GM20000 (cell line): ENCODE data around the gene NPDC1.

Experiments
- DNase-seq: peaks from one replicate; pipeline ENCODE4 v3.0.0; 2012; ENCODE audit warnings: low spot score
- CTCF ChIP-seq: IDR thresholded peaks from 2 replicates; pipeline ENCODE4 v1.5.1; 2012; ENCODE audit warnings: mild to moderate bottlenecking, control low read depth; ENCODE audit errors: extremely low read depth, missing control alignments

NPDC1 gene

GRCh38 chr9:137073992-137074399, 28.0 kb upstream of the NPDC1 start:
- no peak for DNase-seq
- TF ChIP-seq CTCF = no peak

DNA sequence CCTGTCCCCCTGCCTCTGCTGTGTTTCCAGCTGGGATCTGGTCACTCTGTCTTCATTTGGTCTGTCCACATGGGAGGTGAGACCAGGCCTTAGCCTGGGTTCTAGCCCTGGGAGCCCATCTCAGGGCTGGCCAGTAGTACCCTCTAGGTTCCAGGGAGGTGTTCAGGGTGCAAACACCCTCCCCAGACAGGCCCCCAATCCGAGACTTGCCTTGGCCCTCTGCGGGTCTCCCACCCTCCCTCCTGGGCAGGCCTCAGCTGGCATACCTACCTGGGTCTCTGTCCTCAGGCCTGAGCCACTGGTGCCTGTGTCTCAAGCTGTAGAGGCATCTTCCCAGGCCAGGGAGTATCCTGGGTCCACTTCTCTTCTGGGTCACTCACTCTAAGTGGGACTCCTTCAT, 25.3 kb upstream of the NPDC1 start:
- TF ChIP-seq CTCF = no peak
- no peak for DNase-seq

- no peak for TF ChIP-seq CTCF
Observed at GRCh38 chr9:137070906-137071275, 24.9 kb upstream of the NPDC1 start.

GRCh38 chr9:137070201-137070905, 24.4 kb upstream of the NPDC1 start, which contains the start of gene SAPCD2:
Gene SAPCD2, minus strand, starts transcription at chr9:137070557. Its CDS starts 97 bp downstream, at chr9:137070460.
- no peak for TF ChIP-seq CTCF
- peak; percentile 96 for DNase-seq

More at GRCh38 chr9:137070906-137071275, 24.9 kb upstream of the NPDC1 start:
- peak; percentile 51 for DNase-seq

DNA sequence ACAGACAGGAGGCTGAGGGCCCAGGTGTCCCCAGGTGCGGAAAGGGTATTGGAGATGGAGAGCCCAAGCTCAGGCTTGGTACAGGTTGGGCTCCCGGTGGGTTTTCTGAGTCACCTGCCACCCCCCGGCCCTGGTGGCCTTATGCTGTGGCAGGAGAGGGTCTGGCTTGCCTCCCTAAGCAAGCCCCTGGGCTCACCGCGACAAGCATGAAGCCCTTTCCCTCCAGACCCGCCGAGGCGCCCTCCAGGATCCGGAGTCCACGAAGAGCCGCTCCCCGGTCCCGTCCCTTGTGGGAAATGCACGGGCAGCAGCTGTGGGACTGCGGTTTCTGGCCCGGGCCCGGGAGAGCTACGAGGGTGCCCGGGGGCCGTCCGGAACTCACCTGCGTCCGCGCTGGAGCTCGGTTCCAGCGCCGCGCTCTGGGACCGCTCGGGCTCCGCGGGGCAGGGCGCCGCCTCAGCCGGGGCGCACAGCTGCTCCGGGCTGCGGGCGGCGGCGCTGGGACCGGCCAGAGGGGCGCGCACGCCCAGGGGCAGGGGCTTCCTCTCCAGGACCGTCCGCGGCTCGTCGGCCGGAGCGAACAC, 23.6 kb upstream of the NPDC1 start:
- no peak for TF ChIP-seq CTCF
- DNase-seq = peak; percentile 41

- DNase-seq = no peak
- no peak for TF ChIP-seq CTCF
Observed at GRCh38 chr9:137068539-137069507, 22.8 kb upstream of the NPDC1 start.
